ENCODE measurements around the gene PLEK.
"Not testable (repeated sequence)": the region's sequence is repeated elsewhere in the genome, so short reads cannot be mapped to it uniquely, and the experiment has no call there.

The PLEK gene

DNA sequence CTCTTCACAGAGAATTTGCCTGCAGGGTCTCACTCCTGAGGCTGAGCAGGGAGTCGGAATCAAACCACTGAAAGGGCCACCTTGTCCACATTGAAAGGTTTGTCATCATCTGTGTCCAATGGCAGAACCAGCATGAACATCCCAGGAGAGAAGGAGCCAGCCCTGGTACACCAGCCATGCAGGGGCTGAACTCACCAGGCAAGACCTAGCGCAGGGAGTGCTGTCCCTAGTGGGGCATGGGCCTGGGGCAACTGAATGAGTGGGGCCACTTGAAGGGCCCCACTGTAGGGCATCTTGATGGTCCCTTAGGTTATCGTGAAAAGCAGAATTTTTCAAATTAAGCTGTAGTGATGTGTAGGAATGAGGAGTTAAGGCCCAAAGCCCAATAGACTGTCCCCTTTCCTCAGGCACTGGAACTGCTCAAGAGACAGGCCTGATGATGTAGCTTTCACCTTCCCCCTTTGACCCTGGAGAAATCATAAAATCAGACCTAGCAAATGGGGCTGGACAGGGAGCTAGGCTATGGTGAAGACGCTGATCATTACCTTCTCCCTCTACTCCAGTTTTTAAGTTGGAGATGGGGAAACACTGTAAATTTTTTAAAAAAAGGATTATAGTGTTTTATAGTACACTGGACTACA, 8.4 kb upstream of the PLEK start:
- DNase-seq = no peak

DNA sequence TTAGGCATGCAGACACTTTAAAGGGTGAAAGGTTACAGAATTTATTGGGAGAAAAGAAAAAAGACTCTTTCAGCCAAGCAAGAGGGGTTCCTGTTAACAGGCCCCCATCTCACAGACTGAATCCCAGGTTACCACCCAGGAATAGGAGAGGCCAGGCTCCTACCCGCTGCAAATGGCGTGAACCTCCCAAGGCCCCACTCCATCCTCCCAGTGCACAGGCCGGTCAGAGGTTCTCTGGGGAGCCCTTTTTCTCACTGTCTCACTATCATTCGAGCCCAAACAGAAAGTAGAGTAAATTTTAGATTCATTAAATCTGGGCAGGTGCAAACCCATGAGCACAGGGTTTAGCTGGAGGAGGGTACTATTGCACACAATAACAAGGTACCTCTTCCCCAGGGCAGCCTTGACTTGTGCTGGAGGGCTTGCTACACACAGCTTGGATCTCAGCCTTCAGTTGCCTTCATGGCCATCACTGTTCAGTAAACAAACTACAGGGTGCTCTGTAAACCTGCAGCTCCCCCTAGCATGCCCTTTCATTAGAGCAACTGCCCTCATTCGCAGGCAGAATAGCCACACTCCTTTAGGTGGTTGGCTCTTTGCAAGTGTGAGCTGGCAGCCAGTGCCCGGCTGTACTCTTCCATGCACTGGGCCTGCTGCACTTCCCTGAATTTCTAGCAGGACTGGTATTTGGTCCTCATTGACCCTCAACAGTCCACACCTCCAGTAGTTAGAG, 7.3 kb upstream of the PLEK start:
- no peak for DNase-seq

DNA sequence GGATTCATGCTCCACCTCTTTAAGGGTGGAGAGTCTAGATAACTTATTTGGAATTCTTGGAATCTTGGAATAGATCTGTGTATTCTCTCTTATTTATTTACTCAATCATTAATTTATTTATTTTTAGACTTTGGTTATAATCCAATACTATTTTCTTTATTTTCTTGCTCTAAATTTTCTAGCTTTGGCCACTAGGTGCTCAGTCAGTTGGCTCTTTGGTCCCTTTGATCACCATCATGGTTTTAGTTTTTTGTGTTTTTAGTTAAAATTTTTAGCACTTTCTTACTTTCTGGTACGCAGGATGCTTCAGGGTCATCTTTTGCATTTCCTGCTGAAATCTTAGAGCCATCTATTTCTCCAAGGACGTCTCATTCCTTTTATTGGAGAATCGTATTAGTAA, 5.2 kb upstream of the PLEK start:
- no peak for DNase-seq

DNA sequence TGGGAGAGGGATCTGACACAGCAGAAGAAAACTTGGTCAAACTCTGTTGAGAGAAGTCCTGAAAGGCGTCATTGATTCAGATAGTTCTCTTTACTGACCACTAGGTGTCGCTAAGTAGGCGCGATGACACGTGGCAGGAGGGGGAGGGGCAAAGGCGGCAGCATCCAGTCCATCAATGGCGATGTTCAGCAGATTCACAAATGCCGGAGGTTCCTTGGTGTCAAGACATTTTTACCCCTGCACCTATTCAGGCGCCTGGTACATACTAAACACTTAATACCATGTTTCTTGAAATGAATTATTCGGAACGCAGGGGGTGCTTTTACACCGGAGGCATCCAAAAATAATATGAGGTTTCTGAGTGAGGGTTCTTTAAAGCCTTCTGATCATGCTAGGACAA, 3.0 kb upstream of the PLEK start:
- peak; percentile 38 for DNase-seq

DNA sequence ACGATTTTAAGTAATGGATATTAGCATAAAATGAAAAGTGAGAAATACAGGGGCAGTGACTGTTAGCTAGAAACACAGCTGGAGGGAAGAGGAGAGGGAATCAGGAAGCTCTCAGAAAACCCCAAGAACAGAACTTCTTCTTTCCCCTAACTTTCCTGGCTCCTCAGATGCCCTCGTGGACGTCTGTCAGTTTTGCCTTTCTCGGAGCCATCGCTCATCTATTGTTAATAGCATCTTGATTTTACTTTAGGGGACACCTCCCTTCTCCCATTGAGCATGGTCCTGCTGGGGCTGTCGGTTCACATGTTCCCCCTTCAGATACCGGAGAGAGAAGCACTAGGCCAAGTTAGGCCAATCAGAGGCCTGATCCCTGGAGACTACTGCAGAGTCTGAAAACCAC, 2.3 kb upstream of the PLEK start:
- DNase-seq = no peak

DNA sequence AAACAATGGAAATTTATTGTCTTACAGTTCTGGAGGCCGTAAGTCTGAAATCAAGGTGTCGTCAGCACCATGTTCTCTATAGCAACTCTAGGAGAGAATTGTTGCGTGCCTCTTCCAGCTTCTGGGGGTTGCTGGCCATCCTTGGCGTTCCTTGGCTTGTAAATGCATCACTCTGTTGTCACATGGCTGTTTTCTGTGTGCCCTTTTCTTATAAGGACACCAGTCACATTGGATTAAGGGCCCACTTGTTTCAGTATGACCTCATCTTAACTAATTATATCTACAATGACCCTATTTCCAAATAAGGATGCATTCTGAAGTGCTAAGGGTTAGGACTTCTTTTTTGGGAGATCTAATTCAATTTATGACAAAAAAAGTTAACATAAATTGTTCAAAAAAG, 1.4 kb upstream of the PLEK start:
- DNase-seq = no peak

DNA sequence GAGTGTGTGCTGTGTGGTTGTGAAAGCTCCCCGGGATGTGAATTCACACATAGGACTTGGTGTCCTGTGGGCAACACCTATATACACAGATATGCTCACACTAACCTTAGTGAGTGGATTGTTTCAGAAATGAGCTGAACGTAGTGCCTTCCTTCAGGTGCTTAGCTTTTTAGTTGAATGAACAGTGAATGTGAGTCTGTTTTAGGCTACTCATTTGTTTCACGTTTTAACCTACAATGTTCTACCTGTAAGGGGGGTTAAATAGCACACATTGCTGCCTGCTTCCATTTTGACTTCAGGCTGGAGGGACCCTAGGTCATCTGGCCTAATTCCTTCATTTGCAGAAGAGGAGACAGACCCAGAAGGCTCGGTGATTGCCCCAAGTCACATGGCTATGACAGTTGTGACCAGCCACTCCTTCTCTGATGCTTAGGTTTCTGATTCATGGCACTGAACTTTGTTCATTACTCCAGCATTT, 1.0 kb downstream of the PLEK start:
- no peak for DNase-seq

DNA sequence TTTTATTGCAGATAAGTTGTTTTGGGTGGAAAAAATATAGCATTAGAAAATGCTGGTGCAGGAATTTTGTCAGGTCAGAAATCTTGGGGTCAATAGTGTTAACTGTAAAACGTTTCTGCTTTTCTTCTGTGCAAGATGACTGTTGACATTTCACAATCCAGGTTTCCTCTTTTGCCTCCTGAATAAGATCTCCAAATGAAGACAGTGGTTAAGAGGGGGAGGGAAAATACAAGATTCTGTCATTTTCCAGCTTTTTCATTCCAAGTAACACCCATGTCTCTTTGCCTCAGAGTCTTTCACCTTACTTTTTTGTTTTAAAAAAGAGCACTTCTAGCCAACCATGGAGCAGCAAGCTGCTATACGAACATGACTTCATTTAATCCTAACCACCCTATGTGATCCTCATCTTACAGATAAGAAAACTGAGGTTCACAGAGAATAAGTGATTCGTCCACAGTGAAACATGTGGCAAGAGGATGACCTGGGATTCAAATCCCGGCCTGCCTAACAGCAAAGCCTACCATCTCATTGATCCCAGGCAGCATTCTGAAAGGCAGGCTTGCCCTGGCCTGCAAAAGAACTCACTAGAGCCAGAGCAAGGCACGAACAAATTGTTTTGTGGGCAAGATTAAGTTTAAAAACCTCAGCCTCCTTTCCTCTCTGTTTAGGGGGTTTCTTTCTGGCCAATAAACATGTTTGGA, 3.0 kb downstream of the PLEK start:
- DNase-seq = no peak

DNA sequence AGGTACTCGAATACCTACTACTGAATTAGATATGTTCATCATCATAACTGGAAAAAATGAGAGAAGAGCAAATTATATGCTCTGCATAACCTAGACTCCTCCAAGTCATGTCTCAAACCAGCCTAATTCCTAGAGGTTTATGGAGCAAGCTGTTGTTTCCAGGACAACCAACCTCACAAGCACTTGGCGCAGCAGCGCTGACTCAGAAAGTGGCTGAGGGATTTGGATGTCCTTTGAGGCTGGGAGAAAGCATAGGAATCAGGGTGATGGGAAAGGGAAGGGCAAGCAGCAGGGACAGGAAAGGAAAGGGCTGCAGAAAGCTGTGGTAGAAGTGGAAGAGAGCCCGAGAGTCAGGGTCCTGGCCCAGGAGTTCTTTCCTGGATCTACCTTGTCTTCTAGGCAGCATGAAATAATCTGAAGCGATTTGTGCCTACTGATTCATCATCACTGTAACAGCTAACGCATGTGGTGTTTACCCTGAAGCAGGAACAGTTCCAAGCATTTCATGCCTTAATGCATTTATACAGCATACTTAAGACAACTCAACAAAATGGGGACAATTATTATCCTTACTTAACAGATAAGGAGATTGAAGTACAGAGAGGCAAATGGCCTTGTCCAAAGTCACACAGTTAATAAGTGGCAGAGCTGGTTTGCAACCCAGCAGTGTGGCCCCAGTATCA, 3.7 kb downstream of the PLEK start:
- DNase-seq = no peak

DNA sequence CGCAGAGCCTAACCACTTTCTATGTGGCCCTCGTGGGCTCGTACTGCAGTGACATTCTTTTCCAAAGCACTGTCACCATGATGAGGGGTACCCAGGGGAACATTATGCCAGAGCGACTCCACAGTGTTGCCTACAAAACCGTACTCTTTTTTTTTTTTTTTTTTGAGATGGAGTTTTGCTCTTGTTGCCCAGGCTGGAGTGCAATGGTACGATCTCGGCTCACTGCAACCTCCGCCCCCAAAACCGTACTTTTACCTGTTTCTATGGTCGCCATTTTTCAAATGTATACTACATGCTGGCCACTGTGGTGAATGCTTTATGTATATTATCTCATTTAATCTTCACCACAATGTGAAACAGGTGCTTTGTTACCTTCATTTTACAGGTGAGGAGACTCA, 4.3 kb downstream of the PLEK start:
- DNase-seq = no peak

DNA sequence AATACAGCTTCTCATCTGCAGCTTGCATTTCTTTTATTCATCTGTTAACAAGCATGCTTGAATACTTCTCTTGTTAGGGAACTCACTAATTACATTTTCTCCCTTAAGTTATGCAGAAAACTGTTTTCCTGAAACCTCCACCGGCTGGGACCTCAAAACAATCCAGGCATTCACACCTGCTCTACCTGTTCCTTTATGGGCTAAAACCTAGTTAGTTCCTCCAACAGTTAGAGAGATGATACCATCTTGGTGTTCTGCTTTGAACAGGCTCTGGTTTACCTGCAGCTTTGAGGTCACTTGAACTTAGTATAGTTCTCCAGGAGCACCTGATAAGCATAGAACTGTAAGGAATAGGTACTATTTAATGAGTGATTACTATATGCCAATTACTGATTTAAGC, 6.1 kb downstream of the PLEK start:
- no peak for DNase-seq

DNA sequence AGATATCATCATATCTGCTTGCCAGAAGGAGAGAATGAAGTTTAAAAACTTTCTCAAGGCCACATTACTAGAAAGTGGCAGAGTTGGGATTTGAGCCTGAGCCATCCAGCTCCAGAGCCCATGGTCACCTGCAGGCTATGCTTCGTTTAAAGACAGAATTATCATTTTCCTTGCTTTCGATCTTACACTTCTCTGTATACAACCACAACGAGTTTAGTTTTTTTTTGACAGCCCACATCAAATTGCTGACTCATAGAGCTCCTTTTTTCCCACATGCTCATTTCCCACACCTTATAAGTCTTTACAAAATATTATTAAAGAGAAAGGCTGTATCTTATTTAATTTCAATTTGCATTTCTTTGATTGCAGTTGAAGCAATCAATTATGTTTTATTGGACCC, 6.5 kb downstream of the PLEK start:
- no peak for DNase-seq

DNA sequence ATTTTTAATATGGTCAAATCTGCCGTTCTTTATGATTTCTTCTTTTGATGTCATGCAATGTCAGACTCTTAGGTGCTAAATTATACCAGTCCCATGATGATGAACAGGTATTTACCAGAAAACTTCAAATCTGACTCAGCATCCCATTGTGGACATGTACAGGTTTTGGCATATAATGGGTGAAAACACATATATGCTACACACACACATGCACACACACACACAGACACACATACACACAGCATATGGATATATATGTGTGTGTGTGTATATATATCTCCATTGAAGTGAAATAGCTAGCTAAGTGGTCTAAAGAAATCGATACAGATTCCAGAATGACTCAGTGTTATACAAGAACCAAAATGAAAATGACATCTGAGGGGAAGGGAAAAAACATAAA, 7.4 kb downstream of the PLEK start:
- no peak for DNase-seq

DNA sequence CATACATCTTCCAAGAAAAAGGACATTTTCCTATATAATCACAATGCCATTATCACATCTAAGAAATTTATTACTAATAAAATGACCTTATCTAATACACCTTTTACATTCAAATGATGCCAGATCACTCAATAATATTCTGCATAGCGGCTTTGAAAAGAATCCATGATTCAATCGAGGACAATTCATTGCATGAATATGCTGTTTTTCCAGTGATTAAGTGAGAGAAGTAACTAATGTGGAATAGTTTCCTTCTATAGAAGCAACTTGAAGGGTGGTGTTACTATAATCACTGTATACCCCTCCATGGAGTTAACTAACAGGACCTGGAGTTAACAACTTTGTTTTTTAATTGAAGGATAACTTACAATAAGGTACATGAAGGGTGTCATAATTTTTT, 9.1 kb downstream of the PLEK start:
- no peak for DNase-seq

DNA sequence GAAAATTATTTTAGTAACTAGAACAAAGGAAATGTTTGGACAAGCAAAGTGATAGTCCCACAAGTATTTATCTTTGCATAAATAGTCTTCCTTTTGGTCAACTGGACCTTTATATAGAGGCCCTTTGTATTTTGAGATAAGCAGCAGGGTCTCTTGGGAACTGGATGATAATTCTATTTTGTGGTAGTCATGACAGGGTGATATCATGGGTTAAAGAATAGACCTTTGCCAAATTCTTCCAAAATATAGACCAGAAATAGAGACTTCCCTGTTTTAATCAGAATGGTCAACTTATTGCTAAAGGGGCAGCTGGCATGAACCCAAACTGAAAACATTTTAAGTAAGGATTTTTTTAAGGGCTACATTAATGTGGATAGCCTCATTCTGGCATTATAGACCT, 10.5 kb downstream of the PLEK start:
- no peak for DNase-seq

DNA sequence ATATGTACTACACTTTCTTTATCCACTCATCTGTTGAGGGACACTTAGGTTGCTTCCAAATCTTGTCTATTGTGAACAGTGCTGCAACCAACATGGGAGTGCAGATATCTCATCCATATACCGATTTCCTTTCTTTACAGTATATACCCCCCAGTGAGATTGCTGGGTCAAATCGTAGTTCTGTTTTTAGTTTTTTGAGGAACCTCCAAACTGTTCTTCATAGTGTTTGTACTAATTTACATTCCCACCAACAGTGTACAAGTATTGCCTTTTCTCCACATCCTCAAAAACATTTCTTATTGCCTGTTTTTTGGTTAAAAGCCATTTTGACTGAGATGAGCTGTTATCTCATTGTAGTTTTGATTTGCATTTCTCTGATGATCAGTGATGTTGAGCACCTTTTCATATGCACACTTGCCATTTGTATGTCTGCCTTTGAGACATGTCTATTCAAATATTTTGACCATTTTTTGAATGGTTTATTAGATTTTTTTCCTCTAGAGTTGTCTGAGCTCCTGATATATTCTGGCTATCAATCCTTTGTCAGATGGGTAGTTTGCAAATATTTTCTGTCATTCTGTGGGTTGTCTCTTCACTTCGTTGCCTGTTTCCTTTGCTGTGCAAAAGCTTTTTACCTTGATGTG, 12.2 kb downstream of the PLEK start:
- DNase-seq = no peak

DNA sequence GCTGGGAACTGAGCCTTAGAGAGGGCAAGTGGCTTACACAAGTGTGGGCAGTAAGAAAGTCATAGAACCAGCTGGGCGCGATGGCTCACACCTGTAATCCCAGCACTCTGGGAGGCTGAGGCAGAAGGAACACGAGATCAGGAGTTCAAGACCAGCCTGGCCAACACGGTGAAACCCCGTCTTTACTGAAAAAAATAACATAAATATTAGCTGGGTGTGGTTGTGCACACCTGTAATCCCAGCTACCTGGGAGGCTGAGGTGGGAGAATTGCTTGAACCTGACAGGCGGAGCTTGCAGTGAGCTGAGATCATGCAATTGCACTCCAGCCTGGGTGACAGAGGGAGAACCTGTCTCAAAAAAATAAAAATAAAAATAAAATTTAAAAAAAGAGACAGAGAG, 13.7 kb downstream of the PLEK start:
- DNase-seq = not testable (repeated sequence)

DNA sequence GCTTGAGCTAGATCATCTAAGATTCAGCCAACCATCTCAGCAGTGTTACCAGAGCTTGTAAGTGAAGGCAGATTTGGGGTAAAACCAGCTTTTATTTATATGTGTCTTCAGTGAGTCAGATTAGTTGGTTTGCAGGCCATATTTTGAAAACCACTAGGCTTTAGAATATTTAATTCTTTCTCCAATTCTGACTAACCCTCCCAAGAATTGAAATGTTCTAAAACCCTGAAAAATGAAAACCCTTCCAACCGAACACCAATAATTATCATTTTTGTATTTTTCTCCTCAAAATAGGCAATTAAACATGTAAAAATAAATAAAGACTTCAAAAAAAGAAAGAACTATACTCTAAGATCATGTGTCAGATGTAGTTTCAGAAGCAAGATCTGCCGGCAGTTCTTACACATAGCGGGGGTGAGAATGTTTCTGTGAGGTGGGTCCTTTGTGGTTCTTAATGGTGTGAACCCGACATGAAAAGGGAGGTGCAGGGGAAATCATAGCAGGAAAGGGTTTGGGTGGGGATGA, 14.2 kb downstream of the PLEK start:
- DNase-seq = no peak

DNA sequence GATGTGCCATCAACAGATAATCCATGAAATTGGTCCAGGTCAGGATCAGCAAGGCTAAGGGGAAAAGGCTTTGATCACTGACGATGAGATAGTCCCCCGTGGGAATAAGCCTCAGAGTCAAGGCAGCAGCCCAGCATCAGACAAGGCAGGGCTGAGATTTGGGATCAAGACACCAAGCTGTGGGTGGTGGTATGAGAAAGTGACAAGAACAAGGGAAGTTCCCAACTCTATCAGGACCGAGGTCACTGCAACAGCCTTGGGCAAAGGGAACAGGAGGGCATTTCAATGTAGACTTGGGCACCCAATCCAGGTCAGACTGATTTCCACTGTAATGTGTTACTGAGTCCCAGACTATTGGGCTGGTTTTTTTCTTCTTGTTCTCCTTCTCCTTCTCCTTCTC, 18.7 kb downstream of the PLEK start:
- DNase-seq = no peak

DNA sequence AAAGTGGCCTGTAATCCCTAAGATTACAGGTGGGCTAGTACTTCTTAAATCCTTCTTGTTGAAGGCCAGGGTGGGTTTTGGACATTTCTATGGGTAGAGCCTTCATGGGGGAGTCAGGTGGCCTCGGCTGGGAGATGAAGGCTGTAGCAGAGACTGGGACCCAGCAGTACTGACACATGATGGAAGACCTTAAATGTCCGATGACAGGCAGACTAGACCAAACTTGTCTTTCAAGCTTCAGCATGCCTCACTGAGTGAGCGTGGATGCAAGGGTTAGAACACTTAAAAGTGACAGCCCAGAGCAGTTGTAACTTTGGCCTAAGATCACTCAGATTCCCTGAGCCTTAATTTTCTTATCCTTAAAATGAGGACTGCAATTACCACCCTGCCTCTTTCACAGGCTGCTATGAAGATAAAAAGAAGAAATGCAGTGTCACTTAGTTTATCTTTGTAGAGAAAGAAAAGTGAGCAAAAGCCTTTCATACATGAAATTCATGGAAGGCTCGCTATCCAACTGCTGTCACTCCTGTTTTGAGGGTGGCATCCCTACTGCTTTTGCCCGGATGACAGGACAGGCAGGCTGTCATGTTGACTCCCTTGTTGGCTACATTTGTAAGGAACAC, 19.5 kb downstream of the PLEK start:
- DNase-seq = no peak

DNA sequence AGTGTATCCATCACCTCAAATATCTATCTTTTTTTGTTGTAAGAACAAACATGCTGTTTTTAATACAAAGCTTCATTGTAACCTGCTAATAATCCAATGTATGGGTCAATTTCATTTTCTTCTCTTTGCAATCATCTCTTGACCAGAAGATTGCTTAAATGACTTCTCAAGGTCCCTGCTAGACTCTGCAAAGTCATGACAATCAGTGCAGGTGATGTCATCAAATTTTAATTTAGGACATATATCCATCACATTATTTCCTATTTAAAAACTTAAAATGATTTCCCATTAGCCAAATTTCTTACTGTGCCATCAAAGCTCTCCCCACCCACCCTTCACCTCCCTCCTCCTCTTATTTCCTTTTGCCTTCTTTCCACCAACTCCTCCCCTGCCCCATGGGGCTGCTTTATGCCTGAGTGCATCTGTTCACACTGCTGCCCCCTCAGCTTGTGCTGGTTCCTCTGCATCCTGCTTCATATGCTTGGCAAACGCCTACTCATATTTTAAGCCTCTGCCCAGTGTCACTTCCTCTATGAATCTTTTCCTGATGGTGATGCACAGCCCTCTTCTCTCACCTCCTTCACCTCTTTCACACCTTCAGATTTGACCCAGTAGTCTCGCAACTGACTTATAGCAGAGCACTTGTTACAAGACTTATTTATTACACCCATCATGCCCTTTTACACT, 20.3 kb downstream of the PLEK start:
- no peak for DNase-seq

DNA sequence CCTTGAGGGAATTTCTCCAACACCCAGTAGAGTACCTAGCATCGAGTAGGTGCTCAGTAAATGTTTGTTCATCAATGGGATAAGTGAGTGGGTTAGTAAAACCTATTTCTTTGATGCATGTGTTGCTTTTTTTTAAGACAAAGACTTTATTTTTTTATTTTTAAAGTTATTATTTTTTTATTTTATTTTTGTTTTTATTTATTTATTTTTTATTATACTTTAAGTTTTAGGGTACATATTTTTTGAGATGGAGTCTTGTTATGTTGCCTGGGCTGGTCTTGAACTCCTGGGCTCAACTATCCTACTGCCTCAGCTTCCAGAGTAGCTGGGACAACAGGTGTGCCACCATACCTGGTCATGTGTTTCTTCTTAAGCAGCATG, 20.8 kb downstream of the PLEK start:
- no peak for DNase-seq

Measured in NCI-H2029 (cell line).